Stimulated activated CD8-positive, alpha-beta memory T cell treated with anti-CD3 and anti-CD28 coated beads, Interleukin-7, amount 100 ng/mL, for 48 hours (primary cell): ENCODE results near the gene SNX8.

ENCODE experiments used
- DNase-seq, 2 donors: peaks; one replicate each; pipeline ENCODE4 v3.0.0-alpha.2; 2020; ENCODE audit warnings: low read depth in 1 of 2; ENCODE audit errors: extremely low read depth in 1 of 2

The SNX8 gene

DNA sequence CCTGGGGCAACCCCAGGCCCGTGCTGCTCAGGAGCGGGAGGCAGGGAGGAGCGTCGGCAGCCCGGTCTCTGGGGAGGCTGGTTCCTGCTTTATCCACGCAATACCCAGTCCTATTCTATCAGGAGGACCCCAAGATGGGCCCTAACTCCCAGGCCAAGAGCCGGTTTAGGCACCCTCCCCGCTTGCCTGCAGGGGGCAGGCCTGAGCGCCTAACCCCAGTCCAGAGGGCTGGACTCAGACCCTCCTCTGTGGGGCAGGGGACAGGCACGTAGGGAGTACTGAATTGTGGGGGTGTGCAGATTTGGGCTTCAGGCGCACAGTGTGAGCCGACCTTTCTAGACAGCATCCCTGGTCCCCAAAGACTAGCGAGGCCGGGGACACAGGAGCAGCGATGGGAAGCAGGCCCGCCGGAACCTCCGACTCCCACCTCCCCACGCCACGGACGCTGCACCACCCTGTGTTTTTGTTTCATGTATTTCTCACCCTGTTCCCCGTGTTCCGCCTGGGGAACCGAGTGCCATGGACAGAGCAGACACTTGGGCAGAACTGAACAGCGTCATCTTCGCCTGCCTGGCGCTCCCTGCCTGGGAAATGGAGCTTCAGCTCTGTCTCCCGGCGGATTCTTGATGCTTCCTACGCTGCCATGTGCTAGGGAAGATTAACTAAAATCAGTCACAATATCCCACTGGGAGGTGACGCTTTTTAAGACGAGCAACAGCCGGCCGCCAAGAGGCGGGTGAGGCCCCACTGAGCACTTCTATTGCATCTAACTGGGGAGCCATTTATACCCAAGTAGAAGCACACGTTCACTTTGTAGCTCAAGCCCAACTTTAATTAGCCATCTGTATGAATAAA lies 66.9 kb downstream of the SNX8 start:
- no peak for DNase-seq

DNA sequence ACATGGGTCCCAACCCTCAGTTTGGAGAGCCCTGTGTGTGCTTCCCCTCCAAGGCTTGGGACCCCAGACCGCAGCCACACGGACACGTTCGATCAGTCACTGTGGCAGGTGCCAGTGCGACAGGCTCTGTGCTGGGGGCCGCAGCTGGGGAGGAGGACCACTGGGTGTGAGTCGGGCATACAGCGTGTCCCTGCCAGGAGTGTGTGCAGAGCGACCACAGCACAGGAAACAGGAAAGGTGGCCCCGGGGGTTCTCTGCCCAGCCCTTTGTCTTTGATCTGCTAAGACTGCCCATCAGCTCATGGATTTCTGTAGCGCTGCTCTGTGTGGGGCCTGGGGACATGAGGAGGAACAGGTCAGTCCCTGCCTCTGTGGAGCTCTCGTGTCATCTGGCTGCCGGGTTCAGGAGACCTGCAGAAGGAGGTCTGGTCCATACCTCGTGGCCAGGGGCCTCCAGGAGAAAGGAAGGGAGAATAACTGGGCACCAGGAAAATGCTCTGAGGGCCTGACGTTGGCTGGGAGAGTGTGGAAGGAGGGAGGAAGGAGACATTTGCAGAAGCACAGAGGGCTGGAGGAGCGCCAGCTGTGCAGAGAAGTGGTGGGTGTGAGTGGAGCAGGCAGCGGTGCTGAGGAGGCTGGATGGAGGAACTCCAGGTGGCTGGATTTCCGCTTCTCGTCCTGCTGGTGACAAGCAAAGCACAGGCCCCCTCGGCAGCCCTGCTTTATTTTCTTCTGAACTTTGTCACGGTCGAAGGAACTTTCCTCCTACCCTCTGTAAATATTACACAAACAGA lies 68.2 kb downstream of the SNX8 start:
- DNase-seq: no peak

GRCh38 chr7:2244404-2244995 lies 69.7 kb downstream of the SNX8 start:
- DNase-seq: no peak

DNA sequence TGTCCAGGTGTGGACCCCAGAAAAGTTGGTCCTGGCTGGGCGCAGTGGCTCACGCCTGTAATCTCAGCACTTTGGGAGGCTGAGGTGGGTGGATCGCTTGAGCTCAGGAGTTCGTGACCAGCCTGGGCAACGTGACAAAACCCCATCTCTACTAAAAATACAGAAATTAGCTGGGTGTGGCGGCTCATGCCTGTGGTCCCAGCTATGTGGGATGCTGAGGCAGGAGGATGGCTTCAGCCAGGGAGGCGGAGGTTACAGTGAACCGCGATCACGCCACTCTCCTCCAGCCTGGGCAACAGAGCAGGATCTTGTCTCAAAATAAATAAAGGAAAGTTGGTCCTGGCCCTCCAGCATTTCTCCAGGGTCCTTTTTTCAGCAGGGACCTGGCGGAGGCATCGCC lies 70.8 kb downstream of the SNX8 start:
- no peak for DNase-seq

DNA sequence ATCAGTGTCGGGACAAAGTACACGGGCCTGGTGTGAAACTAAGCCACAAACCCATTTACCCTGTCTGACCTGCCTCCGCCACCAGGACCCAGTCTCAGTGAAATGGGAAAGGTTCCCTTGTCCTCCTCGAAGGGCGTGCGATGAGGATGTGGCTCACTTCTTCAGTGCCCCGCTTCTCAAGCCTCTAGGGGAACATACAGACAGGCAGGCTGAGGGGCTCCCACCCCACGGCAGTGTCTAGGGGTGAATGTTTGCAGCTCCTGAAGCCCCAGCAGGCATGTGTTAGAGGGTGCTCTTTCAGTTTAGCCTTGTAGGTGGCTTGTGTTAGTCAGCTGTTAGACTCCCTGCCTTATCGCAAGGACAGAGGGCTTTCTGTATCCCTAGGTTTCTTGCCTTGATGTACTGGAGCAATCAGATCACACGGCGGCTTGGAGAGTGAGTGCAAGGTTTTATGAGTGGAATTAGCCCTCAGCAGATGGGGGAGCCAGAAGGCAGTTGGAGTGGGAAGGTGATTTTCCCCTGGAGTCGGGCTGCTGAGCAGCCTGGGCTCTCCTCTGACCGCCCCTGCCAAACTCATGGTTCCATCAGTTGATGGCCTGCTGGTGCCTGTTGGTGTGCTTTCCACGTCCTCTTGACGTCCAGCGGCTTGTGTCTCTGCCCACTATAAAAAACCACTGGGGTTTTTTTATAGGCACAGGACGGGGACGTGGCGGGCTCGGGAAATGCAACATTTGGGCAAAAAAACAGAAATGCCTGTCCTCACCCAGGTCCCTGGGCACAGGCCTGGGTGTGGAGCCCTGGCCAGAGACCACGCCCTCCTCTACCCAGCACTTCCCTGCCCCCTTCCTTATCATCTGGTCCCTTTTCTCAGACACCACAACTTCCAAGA lies 71.5 kb downstream of the SNX8 start:
- no peak for DNase-seq

DNA sequence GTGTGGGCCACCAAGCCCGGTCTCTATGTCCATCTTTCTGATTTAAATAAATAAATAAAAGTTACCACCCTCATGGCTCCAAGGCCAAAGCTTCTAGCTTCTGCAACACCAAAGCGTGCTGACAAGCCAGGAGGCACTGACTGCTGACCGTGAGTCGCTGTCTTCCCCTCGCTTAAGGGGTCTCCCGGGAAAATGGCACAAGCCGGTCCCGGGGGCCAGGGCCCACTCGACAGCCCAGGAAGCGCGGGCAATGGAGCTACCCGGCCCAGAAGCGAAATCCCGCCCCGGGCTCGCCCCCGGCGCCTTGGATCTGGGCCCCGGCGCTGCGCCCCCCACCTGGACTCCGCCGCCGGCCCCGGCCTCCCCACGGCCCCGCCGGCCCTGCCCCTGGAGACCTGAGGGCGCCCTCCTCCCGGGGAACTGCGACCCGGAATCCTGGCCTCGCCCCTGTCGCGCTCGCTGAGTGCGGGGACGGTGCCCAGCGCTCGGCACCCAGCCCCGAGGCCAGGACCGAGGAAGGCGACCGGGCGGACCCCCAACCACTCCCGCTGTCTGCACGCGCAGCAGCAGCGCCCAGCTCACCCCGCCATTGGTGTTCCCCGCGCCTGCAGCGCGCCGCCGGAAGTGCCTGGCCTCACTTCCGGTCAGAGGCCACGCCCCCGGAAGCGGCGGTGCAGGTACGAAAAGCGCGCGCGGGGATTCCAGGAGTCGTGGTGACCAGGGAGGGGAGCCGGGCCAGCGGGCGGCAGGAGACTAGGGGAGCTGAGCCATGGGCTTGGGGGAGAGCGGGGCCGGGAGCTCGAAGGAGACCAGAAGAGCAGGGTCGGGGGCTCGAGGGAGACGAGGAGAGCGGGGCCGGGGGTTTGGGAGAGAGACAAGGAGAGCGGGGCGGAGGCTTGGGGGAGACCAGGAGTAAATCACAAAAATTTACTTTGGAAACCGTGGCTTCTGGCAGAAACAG lies 72.4 kb downstream of the SNX8 start, which contains the start of the genes MRM2 and NUDT1:
Gene MRM2 (minus strand): TSS at position 626 of the 961 bp plus-strand sequence. CDS start 36 bp downstream, at position 590.
Gene NUDT1 (plus strand): TSS at position 647 of the 961 bp plus-strand sequence. CDS start 2,349 bp downstream, outside the sequence.
- DNase-seq: peak; percentile 57 to 68

DNA sequence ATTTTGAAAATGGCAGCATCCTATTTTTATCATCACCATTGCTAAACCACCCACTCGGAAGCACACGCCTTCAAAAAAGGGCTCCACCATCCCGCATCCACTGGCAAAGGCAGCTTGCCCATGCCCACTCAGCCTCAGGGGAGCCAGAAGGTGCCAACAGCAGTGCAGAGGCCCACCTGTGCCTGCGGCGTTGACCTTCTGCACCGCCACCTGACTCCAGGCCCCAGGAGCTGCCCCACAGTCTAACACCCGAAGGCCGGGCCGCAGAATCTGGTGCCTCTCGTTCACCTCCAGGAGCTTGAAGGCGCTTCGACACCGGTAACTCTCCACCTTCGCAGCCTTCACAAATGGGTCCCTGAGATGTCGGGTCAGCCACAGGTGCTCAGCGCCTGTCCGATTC lies 75.0 kb downstream of the SNX8 start:
- no peak for DNase-seq

DNA sequence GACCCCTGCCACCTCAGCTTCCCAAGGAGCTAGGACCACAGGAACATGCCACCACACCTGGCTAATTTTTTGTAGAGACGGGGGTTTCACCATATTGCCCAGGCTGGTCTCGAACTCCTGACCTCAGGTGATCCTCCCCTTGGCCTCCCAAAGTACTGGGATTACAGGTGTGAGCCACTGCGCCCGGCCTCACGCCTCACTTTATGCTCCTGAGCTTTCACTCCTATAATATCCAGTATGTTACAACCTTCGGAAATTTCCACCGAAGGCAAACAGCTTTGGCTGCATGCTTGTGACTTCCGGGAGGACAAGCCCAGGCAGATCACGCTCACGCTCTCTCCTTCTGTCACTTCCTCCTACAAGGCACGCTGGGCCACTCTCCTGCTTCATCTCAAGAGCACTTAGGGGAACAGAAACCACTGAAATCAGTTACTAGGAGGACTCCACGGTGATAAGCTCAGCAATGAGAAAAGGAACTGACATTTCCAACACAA lies 77.1 kb downstream of the SNX8 start:
- no peak for DNase-seq

GRCh38 chr7:2233926-2234325 lies 80.3 kb downstream of the SNX8 start:
- DNase-seq: no peak

GRCh38 chr7:2232766-2233520 lies 81.3 kb downstream of the SNX8 start, which contains the start of gene MAD1L1:
Gene MAD1L1 (minus strand): TSS chr7:2232945. CDS start chr7:2230133, 2,812 bp downstream.
- peak; percentile 74 to 83 for DNase-seq

- DNase-seq: no peak
These were observed 82.1 kb downstream of the SNX8 start for GRCh38 chr7:2231992-2232765.

GRCh38 chr7:2230882-2231281 lies 83.4 kb downstream of the SNX8 start:
- no peak for DNase-seq

- no peak for DNase-seq
These were observed 84.0 kb downstream of the SNX8 start for GRCh38 chr7:2230226-2230625.

DNA sequence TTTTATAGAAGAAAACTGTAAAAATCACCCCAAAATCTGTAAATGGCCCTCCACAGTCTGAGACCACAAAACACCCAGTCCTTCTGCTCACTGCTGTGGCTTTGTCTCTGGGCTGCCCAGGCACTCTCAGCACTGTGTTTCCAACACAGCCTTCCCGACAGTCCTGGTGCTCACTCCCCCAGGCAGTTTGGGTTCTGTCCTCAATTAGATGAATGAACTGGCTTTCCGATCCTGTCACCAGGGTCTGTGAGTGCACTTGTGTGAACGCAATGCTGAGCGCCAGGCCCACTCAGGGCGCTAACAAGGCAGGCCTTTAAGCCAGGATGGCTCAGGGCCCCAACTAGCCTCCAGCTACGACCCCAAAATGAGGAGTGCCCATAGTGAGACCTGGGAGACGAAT lies 84.8 kb downstream of the SNX8 start:
- DNase-seq: no peak

- DNase-seq: no peak
These were observed 85.3 kb downstream of the SNX8 start for GRCh38 chr7:2228921-2229320.

DNA sequence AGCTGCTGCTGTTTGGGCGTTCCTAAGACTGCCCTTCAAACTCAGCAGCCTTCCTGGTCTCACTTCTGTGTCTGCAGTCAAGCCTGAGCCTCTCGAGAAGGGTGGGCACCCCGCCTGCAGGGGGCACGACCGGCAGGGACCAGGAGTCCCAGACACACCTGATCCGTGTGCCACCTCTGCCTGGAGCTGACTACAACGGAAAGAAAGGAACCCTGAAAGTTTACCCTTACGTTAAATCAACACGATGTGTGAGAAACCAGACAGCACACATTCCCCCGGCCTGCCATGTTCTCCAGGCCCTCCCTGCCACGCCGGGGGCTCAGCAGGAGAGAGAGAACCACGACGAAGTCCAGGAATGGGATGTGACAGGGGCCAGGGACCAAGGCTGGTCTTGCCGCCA lies 86.5 kb downstream of the SNX8 start:
- no peak for DNase-seq

- no peak for DNase-seq
These were observed 88.4 kb downstream of the SNX8 start for GRCh38 chr7:2225830-2226229.

DNA sequence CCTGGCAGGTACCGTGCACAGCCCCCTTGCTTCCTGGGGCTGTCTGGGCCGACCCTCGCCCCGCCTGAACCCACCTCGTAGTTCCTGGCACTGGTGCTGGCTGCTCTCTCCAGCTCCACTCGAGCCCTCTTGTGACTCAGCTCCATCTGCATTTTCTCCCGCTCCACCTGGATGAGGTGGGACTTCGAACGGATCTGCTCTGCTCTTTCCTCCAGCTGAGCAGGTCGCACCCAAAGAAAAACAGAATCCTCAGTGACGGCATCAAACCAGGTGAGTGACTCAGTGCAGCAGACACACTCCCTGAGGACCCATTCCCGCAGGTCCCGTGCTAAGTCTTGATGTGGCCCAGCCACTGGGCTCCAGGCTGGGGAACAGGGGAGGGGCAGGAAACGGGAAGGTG lies 88.9 kb downstream of the SNX8 start:
- DNase-seq: no peak
